Large intestine (tissue), 3 donors: Measurements from ENCODE around the gene DCAF6. TPM values are rescaled to one million over a fixed set of nuclear protein-coding genes. Genes with fewer than 3 reads are reported as not detected.

Experiments used
- DNase-seq, 2 donors: peaks; one replicate each; pipeline versions ENCODE4 v3.0.0 to v3.0.0-alpha.2; 2013
- H3K27ac ChIP-seq: one replicate; pipeline ENCODE4 v1.5.1; 2013; ENCODE audit warnings: low read length
- H3K27me3 ChIP-seq: 2 replicates; pipeline ENCODE4 v1.6.1; 2013; ENCODE audit warnings: low read length; ENCODE audit not compliant: control insufficient read depth, insufficient read depth
- H3K36me3 ChIP-seq: 2 replicates; pipeline ENCODE4 v1.6.1; 2013; ENCODE audit warnings: low read length; ENCODE audit not compliant: control insufficient read depth, insufficient read depth
- H3K4me1 ChIP-seq: one replicate; pipeline ENCODE4 v1.6.1; 2013; ENCODE audit warnings: low read length; ENCODE audit not compliant: control insufficient read depth, insufficient read depth
- H3K4me3 ChIP-seq: one replicate; pipeline ENCODE4 v1.5.1; 2013; ENCODE audit warnings: low read length
- H3K9me3 ChIP-seq: one replicate; pipeline ENCODE4 v1.6.1; 2013; ENCODE audit warnings: mild to moderate bottlenecking, low read depth, low read length, moderate library complexity; ENCODE audit not compliant: control insufficient read depth
- WGBS: methylation state at CpG from one replicate; pipeline ENCODE4 v1.1.5; 2013; ENCODE audit warnings: low lambda C conversion rate; ENCODE audit not compliant: insufficient coverage; 5-methylcytosine and 5-hydroxymethylcytosine counted together
- polyA plus RNA-seq: library from polyadenylated mRNA; unstranded; fragments of 120-200 nt; gene quantifications from one replicate; pipeline ENCODE4 v1.2.1, GENCODE V29; 2013

DCAF6 gene
- polyA plus RNA-seq, 1 donor, result 54.7 TPM

DNA sequence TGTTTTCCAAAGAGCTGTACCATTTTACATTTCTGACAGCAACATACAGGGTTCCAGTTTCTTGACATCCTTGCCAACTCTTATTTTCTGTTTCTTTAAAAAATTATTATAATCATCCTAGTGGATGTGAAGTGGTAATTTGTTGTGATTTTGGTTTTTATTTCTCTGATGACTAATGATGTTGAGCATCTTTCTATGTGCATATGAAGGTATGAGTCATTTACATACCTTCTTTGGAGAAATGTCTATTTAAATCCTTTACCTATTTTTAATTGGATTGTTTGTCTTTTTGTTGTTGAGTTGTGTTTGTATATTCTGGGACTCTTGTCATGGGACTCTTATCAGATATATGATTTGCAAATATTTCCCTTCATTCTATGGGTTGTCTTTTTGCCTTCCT is 21.2 kb downstream of the DCAF6 start:
- Histone ChIP-seq H3K27ac (no peak overlapping the region), H3K27me3 (no peaks in the 10 kb centered on the region), H3K4me1 (no peaks in the 10 kb centered on the region), H3K36me3 (peaks cover 22% of the 10 kb centered on the region), H3K9me3 (no peaks in the 10 kb centered on the region), H3K4me3 (no peak overlapping the region)
- DNase-seq, result no peak

DNA sequence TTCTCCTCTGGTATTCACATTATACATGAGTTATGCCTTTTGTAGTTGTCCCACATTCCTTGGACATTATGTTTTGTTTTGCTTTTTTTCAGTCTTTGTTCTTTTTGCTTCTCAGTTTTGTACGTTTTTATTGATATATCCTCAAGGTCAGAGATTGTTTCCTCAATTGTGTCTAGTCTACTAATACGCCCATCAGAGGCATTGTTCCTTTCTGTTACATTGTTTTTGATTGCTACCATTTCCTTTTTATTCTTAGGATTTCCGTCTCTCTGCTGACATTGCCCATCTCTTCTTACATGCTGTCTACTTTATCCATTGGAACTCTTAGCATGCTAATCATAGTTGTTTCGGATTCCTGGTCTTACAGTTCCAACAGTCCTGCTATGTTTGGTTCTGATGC is 28.2 kb downstream of the DCAF6 start:
- DNase-seq, result no peak
- Histone ChIP-seq H3K9me3 (no peaks in the 10 kb centered on the region), H3K36me3 (peaks cover 11% of the 10 kb centered on the region), H3K4me3 (no peak overlapping the region), H3K4me1 (peaks cover 3% of the 10 kb centered on the region), H3K27me3 (no peaks in the 10 kb centered on the region), H3K27ac (no peak overlapping the region)
- whole genome bisulfite sequencing, result 100% methylated on average over 2 of the region's 4 CpGs

DNA sequence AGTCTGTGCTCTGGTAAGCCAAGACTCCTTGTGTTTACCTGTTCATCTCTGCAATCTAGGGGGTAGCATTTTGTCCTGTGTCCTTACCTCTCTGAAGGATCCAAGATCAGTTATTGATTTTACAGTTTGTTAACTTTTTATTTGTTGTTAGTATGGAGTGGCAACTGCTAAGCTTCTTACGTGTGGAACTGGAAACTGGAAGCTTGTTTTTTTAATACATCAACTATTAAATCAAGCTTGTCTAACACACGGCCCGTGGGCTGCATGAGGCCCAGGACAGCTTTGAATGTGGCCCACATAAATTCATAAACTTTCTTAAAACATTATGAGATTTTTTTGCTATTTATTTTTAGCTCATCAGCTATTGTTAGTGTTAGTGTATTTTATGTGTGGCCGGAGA is 29.6 kb downstream of the DCAF6 start:
- 0% methylated on average over 1 of the region's 4 CpGs for WGBS
- DNase-seq, result peak in 1 of 2 donors; percentile 14
- Histone ChIP-seq H3K4me1 (peaks cover 3% of the 10 kb centered on the region), H3K9me3 (no peaks in the 10 kb centered on the region), H3K36me3 (peaks cover 16% of the 10 kb centered on the region), H3K4me3 (no peak overlapping the region), H3K27ac (peak overlapping the region; percentile 8), H3K27me3 (no peaks in the 10 kb centered on the region)

DNA sequence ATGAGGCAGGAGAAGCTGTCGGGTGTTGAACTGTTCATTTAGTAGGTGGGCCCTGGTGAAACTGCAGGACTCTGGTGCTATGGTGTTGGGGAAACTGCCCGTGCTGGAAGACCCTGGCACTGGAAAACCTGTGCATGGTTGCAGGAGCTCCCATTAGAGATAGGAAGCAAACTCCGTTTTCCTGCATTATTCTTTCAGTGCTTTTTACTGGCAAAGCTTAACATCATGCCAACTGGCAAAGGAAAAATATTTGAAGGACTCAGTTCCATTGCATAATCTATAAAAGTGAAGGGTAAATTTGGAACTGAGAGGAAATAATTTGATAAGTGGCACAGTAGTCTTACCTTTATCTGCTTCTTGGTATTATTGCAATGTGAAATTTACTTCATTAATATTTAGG is 32.1 kb downstream of the DCAF6 start:
- H3K27me3 ChIP-seq, result no peaks in the 10 kb centered on the region
- H3K4me3 ChIP-seq, result no peak overlapping the region
- peaks cover 16% of the 10 kb centered on the region for H3K36me3 ChIP-seq
- 100% methylated on average over 1 of the region's 3 CpGs for WGBS
- DNase-seq, result no peak
- H3K4me1 ChIP-seq, result peaks cover 3% of the 10 kb centered on the region
- no peak overlapping the region for H3K27ac ChIP-seq
- H3K9me3 ChIP-seq, result no peaks in the 10 kb centered on the region

DNA sequence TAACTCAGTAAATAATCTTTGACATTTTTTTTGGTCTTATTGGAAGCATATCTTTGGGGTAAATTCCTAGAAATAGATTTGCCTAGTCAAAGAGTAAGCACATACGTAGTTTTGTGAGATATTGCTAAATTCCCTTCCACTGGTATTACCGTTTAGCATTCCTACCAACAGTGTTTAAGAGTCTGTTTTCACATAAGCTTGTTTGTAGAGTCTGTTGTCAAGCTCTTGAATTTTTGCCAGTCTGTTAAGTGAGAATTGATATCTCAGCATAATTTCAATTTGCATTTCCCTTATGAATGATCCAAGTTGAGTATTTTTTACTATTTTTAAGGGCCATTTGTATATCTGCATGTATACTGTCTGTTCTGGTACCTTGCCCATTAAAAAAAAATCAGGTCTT is 37.3 kb downstream of the DCAF6 start:
- Histone ChIP-seq H3K36me3 (peaks cover 19% of the 10 kb centered on the region), H3K4me3 (no peak overlapping the region), H3K9me3 (no peaks in the 10 kb centered on the region), H3K27ac (no peak overlapping the region), H3K27me3 (no peaks in the 10 kb centered on the region), H3K4me1 (no peaks in the 10 kb centered on the region)
- DNase-seq, result no peak
- no CpG with 5 or more reads among the region's 2 CpGs for WGBS

DNA sequence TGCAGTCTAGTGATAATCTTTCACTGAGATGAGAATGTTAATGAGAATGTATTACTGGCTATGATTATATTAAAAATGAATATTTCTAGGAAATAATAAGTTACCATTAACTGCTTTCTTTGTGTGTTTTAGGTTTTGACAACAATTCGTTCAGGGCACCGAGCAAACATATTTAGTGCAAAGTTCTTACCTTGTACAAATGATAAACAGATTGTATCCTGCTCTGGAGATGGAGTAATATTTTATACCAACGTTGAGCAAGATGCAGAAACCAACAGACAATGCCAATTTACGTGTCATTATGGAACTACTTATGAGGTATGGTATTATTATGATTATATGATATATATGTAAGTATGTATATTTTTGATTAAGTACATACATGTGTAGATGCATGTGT is 38.2 kb downstream of the DCAF6 start:
- H3K27ac ChIP-seq, result no peak overlapping the region
- no peaks in the 10 kb centered on the region for H3K4me1 ChIP-seq
- DNase-seq, result no peak
- H3K36me3 ChIP-seq, result peaks cover 19% of the 10 kb centered on the region
- H3K9me3 ChIP-seq, result no peaks in the 10 kb centered on the region
- no peak overlapping the region for H3K4me3 ChIP-seq
- no CpG with 5 or more reads among the region's 4 CpGs for WGBS
- H3K27me3 ChIP-seq, result no peaks in the 10 kb centered on the region

DNA sequence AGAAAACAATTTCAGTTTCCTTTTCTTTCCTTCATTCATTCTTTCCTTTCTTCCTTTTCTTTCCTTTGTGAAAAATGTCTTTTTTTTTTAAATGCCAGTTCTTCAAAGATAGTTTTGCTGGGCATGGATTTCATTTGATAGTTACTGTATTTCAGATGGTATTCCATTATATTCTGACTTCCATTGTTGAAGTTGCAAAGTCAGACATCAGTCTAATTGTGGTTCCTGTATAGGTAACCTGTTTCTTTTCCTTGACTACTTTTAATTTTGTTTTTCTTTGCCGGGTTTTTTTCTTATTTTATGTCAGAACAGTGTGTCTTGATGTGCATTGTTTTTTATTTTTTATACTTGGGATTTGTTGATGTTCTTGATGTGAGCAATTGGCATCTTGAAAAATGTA is 40.8 kb downstream of the DCAF6 start:
- Histone ChIP-seq H3K4me1 (no peaks in the 10 kb centered on the region), H3K27ac (no peak overlapping the region), H3K27me3 (no peaks in the 10 kb centered on the region), H3K4me3 (no peak overlapping the region), H3K36me3 (peaks cover 23% of the 10 kb centered on the region), H3K9me3 (peaks cover 2% of the 10 kb centered on the region)
- DNase-seq, result no peak
- 90% methylated on average over 1 of the region's 1 CpG for WGBS

DNA sequence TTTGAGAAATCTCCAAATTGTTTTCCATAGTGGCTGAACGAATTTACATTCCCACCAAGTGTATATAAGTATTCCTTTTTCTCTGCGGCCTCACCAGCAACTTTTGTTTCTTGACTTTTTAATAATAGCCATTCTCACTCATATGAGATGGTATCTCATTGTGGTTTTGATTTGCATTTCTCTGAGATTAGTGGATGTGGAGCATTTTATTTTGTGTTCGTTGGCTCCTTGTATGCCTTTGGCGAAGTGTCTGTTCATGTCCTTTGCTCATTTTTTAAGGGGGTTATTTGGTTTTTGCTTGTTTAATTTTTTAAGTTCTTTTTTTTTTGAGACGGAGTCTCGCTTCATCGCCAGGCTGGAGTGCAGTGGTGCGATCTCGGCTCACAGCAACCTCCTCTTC is 45.5 kb downstream of the DCAF6 start:
- H3K36me3 ChIP-seq, result peaks cover 15% of the 10 kb centered on the region
- H3K4me3 ChIP-seq, result no peak overlapping the region
- 98% methylated on average over 7 of the region's 9 CpGs for WGBS
- no peaks in the 10 kb centered on the region for H3K4me1 ChIP-seq
- DNase-seq, result no peak
- H3K9me3 ChIP-seq, result peaks cover 4% of the 10 kb centered on the region
- H3K27ac ChIP-seq, result no peak overlapping the region
- no peaks in the 10 kb centered on the region for H3K27me3 ChIP-seq

DNA sequence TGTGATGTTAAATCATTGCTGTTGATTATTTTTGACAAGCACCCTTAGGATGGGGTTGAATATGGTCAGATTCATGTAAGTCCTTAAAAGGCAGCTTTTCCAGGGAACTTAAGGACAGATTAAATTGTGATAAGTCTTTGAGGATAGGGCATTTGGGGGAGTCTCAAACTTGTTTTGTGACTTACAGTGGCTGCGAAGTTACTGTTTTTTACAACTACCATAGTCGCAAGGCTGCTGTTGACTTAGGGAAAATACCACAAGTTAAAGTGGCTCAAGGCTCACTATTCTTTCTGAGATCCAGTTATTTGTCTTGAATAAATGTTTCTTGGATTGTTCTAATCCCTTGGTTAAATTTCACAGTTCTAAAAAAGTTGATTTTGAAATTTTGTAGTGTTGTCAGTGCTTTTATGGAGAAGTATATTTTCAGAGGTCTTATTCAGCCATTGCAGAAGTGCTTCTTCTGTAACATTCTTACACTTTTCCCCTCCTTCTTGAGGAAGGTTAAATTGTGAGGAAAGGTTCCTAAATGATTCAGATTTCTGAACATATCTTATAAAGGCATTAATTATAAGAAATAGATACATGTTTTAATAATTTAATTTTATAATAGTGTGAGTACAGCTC is 47.4 kb downstream of the DCAF6 start:
- H3K4me1 ChIP-seq, result no peaks in the 10 kb centered on the region
- peaks cover 15% of the 10 kb centered on the region for H3K36me3 ChIP-seq
- H3K27ac ChIP-seq, result no peak overlapping the region
- WGBS, result 100% methylated on average over 1 of the region's 2 CpGs
- no peak for DNase-seq
- H3K27me3 ChIP-seq, result no peaks in the 10 kb centered on the region
- H3K9me3 ChIP-seq, result peaks cover 4% of the 10 kb centered on the region
- H3K4me3 ChIP-seq, result no peak overlapping the region

DNA sequence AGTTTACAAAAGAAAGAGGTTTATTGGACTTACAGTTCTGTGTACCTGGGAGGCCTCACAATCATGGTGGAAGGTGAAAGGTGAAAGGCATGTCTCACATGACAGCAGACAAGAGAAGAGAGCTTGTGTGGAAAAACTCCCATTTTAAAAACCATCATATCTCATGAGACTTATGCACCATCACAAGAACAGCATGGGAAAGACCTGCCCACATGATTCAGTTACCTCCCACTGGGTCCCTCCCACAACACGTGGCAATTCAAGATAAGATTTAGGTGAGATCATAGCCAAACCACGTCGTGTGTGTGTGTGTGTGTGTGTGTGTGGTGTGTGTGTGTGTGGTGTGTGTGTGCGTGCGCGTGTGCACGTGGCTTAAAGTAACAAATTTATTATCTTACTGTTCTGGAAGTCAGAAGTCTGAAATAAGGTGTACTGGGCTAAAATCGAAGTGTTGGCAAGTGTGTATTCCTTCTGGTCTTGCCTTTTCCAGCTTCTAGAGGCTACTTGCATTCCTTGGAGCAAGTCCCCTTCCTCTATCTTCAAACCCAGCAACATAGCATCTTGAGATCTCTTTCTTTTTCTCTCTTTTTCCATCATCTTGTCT is 48.5 kb downstream of the DCAF6 start:
- no peak overlapping the region for H3K4me3 ChIP-seq
- no peaks in the 10 kb centered on the region for H3K4me1 ChIP-seq
- WGBS, result 76% methylated on average over 5 of the region's 8 CpGs
- peak; percentile 8 to 9 for DNase-seq
- H3K9me3 ChIP-seq, result peaks cover 4% of the 10 kb centered on the region
- no peaks in the 10 kb centered on the region for H3K27me3 ChIP-seq
- H3K27ac ChIP-seq, result no peak overlapping the region
- peaks cover 15% of the 10 kb centered on the region for H3K36me3 ChIP-seq

DNA sequence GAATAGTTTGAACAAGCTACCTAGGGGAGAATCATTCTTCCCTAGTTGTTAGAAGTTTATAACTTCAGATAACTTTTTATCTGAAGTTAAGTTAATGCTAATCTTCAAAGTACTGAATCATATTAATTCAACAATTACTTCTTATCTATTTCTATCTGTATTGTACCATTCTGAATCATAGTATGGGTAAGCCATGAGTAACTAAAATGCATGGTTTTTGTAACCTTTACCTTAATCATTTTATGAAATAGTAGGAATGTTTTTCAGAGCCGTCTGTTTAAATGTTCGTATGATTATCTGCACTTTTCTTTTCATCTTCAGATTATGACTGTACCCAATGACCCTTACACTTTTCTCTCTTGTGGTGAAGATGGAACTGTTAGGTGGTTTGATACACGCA is 50.7 kb downstream of the DCAF6 start:
- WGBS, result 67% methylated on average over 1 of the region's 3 CpGs

More for the DNA sequence above, 50.7 kb downstream of the DCAF6 start:
- Histone ChIP-seq H3K4me3 (no peak overlapping the region), H3K27me3 (no peaks in the 10 kb centered on the region), H3K27ac (no peak overlapping the region), H3K9me3 (peaks cover 2% of the 10 kb centered on the region), H3K36me3 (peaks cover 14% of the 10 kb centered on the region), H3K4me1 (no peaks in the 10 kb centered on the region)
- DNase-seq, result no peak
